HepG2 (cell line): ENCODE measurements around the gene CST3.
A peak's percentile ranks its signal among the peaks of the same experiment; 100 is the strongest.

Experiments used
- DPF2 ChIP-seq: sonication (generic); formaldehyde crosslinking; IDR thresholded peaks from 2 replicates; pipeline ENCODE4 v1.4.0; 2020; ENCODE audit warnings: mild to moderate bottlenecking, low read depth, missing genetic modification reagents, borderline replicate concordance
- EP300 ChIP-seq, 3 experiments: sonication (generic) in 1 of 3; formaldehyde crosslinking in 1 of 3; IDR thresholded peaks; 2 replicates each; pipeline versions ENCODE4 v1.5.1 to v1.6.1; 2011 to 2020; ENCODE audit warnings: low read depth in 2 of 3, low read length in 2 of 3, borderline replicate concordance in 1 of 3, improper control_type of control experiment in 1 of 3, mild to moderate bottlenecking in 1 of 3, missing genetic modification reagents in 1 of 3, moderate library complexity in 1 of 3
- POLR2A ChIP-seq, 2 experiments: IDR thresholded peaks; 2 replicates each; pipeline ENCODE4 v1.6.1; 2011; ENCODE audit warnings: low read depth in 2 of 2, low read length in 2 of 2, mild to moderate bottlenecking in 1 of 2, moderate library complexity in 1 of 2; ENCODE audit not compliant: insufficient read depth in 1 of 2
- SPEN ChIP-seq: sonication (generic); formaldehyde crosslinking; IDR thresholded peaks from 2 replicates; pipeline ENCODE4 v1.5.1; 2020; ENCODE audit warnings: low read depth, mild to moderate bottlenecking, missing genetic modification reagents
- TF ChIP-seq, protein P1 (sequence below), 2 experiments: sonication (generic) in 1 of 2; formaldehyde crosslinking in 1 of 2; IDR thresholded peaks; 2 replicates each; pipeline versions ENCODE4 v1.4.0 to v1.6.1; 2016 to 2020; ENCODE audit warnings: borderline replicate concordance in 1 of 2, low read depth in 1 of 2, mild to moderate bottlenecking in 1 of 2, missing genetic modification reagents in 1 of 2
- TF ChIP-seq, protein P2 (sequence below): sonication (generic); formaldehyde crosslinking; IDR thresholded peaks from 2 replicates; pipeline ENCODE4 v1.4.0; 2020; ENCODE audit warnings: missing genetic modification reagents

DNA sequence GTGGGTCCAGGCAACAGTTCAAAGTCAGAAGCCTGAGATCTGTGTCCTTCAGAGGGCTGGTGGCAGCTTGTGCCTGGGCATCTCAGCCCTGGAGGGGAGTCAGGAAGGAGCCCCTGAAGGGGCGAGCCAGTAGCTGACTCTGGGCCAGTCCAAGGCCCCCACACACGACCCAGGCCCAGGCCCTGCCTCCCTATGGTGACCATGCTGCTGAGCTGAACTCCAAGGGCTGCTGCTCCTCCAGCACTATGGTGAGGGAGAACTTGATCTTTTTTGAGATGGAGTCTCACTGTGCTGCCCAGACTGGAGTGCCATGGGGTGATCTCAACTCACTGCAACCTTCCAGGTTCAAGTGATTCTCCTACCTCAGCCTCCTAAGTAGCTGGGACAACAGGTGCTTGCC is 15.2 kb upstream of the CST3 start:
- TF ChIP-seq DPF2 (no peak), EP300 (IDR thresholded peaks at IDR 0.05; ENCODE audit: low read depth in 2 of 2, low read length in 2 of 2) (no peak), EP300 (CRISPR knock-in tag; IDR thresholded peaks at IDR 0.05; ENCODE audit: borderline replicate concordance) (no peak), SPEN (CRISPR knock-in tag) (peak; percentile 50; the same call in 1 of the 2 replicates), POLR2A (IDR thresholded peaks at IDR 0.05; ENCODE audit: insufficient read depth in 1 of 2, low read depth in 2 of 2, low read length in 2 of 2) (no peak)
- TF ChIP-seq, protein P1, sequence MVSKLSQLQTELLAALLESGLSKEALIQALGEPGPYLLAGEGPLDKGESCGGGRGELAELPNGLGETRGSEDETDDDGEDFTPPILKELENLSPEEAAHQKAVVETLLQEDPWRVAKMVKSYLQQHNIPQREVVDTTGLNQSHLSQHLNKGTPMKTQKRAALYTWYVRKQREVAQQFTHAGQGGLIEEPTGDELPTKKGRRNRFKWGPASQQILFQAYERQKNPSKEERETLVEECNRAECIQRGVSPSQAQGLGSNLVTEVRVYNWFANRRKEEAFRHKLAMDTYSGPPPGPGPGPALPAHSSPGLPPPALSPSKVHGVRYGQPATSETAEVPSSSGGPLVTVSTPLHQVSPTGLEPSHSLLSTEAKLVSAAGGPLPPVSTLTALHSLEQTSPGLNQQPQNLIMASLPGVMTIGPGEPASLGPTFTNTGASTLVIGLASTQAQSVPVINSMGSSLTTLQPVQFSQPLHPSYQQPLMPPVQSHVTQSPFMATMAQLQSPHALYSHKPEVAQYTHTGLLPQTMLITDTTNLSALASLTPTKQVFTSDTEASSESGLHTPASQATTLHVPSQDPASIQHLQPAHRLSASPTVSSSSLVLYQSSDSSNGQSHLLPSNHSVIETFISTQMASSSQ (IDR thresholded peaks at IDR 0.05; ENCODE audit: low read depth), result no peak
- TF ChIP-seq, protein P1 (CRISPR knock-in tag; IDR thresholded peaks at IDR 0.05; ENCODE audit: borderline replicate concordance), result no peak
- TF ChIP-seq, protein P2, sequence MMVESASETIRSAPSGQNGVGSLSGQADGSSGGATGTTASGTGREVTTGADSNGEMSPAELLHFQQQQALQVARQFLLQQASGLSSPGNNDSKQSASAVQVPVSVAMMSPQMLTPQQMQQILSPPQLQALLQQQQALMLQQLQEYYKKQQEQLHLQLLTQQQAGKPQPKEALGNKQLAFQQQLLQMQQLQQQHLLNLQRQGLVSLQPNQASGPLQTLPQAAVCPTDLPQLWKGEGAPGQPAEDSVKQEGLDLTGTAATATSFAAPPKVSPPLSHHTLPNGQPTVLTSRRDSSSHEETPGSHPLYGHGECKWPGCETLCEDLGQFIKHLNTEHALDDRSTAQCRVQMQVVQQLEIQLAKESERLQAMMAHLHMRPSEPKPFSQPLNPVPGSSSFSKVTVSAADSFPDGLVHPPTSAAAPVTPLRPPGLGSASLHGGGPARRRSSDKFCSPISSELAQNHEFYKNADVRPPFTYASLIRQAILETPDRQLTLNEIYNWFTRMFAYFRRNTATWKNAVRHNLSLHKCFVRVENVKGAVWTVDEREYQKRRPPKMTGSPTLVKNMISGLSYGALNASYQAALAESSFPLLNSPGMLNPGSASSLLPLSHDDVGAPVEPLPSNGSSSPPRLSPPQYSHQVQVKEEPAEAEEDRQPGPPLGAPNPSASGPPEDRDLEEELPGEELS (CRISPR knock-in tag), result no peak
